ENCODE data around the gene MRPL41.

GRCh38 chr9:137538058-137538457 is 13.6 kb upstream of the MRPL41 start:
- TF ChIP-seq POLR2A (IDR thresholded peaks at IDR 0.05; ENCODE audit: low read depth, low read length) (no peak), TAF1 (IDR thresholded peaks at IDR 0.05; ENCODE audit: borderline replicate concordance, low read depth, low read length) (no peak), POLR2AphosphoS5 (IDR thresholded peaks at IDR 0.05; ENCODE audit: low read depth, low read length) (no peak)

Measured in GM12892 (cell line).